NT2/D1 (cell line): ENCODE results near the gene SERPINE2.

Experiments used
- SUZ12 ChIP-seq: IDR thresholded peaks from 2 replicates; pipeline ENCODE4 v1.6.1; 2011; ENCODE audit not compliant: insufficient read length, insufficient read depth; ENCODE audit errors: extremely low read depth
- YY1 ChIP-seq: IDR thresholded peaks from 2 replicates; pipeline ENCODE4 v1.6.1; 2011; ENCODE audit not compliant: insufficient read length, insufficient read depth
- ZNF274 ChIP-seq: IDR thresholded peaks from 2 replicates; pipeline ENCODE4 v1.6.1; 2011; ENCODE audit warnings: mild to moderate bottlenecking, low read depth, low read length

GRCh38 chr2:223970343-223971128, 68.5 kb downstream of the SERPINE2 start:
- TF ChIP-seq ZNF274 (no peak), YY1 (no peak), SUZ12 (no peak)
